Measurements from ENCODE around the gene KIF17.

- TF ChIP-seq POLR2AphosphoS5 (IDR thresholded peaks at IDR 0.05; ENCODE audit: borderline replicate concordance, low read depth, low read length) (no peak), EZH2 (IDR thresholded peaks at IDR 0.05) (no peak), FOXP2 (optimal IDR thresholded peaks at IDR 0.05; ENCODE audit: control extremely low read depth, extremely low read length, insufficient read depth) (no peak)
These were observed 19.5 kb downstream of the KIF17 start for GRCh38 chr1:20698195-20698910.

Data from SK-N-MC (cell line).